ENCODE measurements around the gene CCDC33. TPM values are rescaled to one million over a fixed set of nuclear protein-coding genes. Genes with fewer than 3 reads are reported as not detected.

The CCDC33 gene
- total RNA-seq, 2 donors from 2014 or later: 0.10 to 0.21 TPM

DNA sequence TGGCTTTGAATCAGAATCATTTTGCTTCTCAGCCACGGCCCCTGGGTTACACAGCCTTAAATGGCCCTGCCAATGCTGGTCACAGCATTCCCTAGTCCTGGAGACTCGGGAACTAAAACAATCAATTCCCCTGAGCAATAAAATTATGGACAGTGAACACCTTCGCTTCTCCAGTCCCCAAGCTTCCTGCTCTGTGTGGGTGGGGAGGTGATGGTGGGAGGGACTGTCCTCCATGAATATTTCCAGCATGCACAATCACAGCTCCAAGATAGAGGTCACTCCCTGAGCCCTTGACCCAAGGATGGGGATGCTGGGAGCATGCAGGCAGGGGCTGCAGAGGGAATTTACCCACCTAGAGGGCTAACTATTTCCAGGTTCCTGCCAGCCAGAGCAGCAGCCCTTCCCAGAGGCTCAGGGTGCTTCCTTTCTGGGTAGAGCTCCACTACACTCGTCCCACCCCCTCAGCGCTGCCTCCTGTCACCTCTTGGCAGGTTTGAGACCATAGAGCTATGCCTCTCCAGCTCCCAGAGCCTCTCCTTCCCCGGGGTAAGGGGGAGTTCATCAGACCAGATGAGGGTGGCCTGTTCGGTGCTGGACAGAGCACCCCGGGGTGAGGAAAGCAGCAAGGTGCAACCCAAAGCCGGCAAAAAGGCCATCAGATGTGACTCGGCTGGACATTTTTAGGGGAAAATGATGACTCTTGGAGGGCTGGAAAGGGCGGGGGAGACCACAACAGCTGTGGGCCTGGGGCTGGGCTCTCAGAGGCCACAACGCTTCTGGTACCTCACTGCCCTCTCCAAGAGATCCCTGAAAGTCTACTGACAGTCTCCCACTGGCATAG, 14.5 kb upstream of the CCDC33 start:
- Histone ChIP-seq H3K27me3 (no peaks in the 10 kb centered on the region), H3K27ac (no peak overlapping the region), H3K9ac (ENCODE audit: low read depth in 2 of 2, low read length in 2 of 2) (no peak overlapping the region), H3K4me1 (no peaks in the 10 kb centered on the region), H3K9me3 (no peaks in the 10 kb centered on the region), H3K36me3 (no peaks in the 10 kb centered on the region), H3K4me3 (no peak overlapping the region)
- TF ChIP-seq, protein P1, sequence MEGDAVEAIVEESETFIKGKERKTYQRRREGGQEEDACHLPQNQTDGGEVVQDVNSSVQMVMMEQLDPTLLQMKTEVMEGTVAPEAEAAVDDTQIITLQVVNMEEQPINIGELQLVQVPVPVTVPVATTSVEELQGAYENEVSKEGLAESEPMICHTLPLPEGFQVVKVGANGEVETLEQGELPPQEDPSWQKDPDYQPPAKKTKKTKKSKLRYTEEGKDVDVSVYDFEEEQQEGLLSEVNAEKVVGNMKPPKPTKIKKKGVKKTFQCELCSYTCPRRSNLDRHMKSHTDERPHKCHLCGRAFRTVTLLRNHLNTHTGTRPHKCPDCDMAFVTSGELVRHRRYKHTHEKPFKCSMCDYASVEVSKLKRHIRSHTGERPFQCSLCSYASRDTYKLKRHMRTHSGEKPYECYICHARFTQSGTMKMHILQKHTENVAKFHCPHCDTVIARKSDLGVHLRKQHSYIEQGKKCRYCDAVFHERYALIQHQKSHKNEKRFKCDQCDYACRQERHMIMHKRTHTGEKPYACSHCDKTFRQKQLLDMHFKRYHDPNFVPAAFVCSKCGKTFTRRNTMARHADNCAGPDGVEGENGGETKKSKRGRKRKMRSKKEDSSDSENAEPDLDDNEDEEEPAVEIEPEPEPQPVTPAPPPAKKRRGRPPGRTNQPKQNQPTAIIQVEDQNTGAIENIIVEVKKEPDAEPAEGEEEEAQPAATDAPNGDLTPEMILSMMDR (IDR thresholded peaks at IDR 0.05): no peak
- DNase-seq: no peak
- intact Hi-C loops (cut with DNase I): no loop called here

DNA sequence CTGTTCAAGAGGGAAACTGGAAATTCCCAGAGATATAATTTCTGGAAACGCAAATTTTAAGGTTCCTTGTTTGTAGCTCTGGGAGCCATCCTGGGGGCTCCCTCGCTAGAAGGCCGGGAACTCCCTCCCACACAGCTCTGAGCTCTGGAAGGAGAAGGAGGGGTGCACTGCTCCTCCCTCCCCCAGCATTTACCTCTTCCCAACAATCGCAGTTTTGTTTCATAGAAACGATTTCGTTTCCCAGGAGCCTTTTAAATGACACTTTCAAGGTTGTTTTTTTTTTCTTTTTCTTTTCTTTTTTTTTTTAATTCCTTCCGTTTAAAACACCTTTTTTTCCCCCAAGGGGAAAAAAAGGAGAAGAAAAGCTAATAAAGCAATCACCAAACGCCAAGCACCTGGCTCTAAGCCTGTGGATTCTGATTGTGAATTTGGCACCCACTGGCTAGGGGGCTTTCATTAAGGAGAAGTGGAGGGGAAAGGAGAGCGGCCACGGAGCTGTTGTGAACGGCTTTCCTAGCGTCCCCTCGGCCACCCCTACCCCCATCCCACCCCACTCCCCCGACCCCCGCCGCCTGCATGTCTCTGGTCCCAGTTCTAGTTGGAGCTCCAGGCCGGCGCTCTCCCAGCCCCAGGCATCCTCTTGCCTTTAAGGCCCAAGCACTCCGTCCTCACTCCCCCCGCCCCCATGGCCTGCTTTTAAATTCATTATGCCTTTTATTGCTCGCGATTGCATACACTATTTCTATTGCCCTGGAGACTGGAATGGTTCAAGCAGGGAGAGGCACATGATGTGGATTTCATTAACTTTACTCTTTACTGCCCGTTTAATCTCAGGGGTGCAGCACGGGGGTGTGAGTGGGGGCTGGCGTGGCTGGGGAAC, 13.6 kb upstream of the CCDC33 start:
- Histone ChIP-seq H3K4me3 (no peak overlapping the region), H3K27ac (no peak overlapping the region), H3K36me3 (no peaks in the 10 kb centered on the region), H3K4me1 (no peaks in the 10 kb centered on the region), H3K27me3 (no peaks in the 10 kb centered on the region), H3K9me3 (no peaks in the 10 kb centered on the region), H3K9ac (ENCODE audit: low read depth in 2 of 2, low read length in 2 of 2) (no peak overlapping the region)
- TF ChIP-seq, protein P1 (IDR thresholded peaks at IDR 0.05): no peak
- no peak for DNase-seq
- intact Hi-C loops (cut with DNase I): no loop called here

DNA sequence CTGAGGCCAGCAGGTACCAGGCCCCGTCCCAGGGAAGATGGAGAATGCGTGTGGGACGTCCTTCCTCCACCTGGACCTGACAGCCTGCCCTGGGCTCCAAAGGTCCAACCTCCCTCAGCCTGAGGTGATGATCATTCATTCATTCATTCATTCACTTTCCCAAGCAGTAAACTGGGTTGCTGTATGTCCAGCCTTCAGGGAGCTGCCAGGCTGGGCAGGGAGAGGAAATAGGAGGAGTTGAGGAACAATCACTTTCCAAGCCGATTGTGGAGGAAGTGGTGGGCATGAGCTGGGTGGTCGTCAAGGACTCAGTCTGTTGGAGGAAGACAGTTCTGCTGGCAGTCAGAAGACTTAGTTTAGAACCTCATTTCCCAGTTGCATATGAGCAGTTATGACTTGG, 10.2 kb upstream of the CCDC33 start:
- Histone ChIP-seq H3K27ac (no peak overlapping the region), H3K9ac (ENCODE audit: low read depth in 2 of 2, low read length in 2 of 2) (no peak overlapping the region), H3K9me3 (no peaks in the 10 kb centered on the region), H3K27me3 (no peaks in the 10 kb centered on the region), H3K4me3 (no peak overlapping the region), H3K36me3 (no peaks in the 10 kb centered on the region), H3K4me1 (no peaks in the 10 kb centered on the region)
- TF ChIP-seq, protein P1 (IDR thresholded peaks at IDR 0.05): no peak
- DNase-seq: no peak
- intact Hi-C loops (cut with DNase I): no loop called here

DNA sequence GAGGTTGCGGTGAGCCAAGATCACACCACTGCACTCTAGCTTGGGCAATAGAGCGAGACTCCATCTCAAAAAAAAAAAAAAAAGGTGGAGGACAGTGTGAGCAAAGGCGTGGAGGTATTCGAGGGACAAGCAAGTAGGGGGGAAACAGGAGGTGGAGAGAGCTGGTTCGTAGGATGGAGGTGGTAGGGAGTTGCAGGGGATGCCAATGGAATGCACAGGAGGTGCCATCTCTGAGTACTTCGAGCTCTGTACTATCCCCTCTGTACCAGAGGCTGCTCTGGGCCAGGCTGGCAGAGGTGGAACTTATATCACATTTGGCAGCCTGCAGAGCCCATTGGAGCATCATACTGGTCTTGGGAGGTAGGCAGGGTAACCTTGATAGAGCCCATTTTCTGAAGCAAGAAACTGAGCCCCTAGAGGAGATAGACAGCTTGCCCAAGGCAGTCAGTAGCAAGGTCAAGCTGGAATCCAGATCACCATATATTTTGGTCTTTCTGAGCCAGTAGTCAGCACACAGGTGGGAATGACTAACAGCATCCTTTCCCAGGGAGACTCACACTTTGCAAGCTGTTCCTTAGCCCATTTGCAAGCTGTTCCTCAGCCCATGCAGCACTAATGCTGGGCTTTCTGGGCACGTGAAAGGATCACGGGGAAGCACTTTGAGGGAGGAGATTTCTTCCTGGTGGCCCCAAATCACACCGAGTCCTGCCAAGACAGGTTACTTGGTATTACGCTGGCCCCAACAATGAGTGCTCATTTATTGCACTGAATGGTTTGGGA, 9.2 kb upstream of the CCDC33 start:
- TF ChIP-seq, protein P1 (IDR thresholded peaks at IDR 0.05): no peak
- H3K27me3 ChIP-seq: no peaks in the 10 kb centered on the region
- H3K4me1 ChIP-seq: no peaks in the 10 kb centered on the region
- H3K9me3 ChIP-seq: no peaks in the 10 kb centered on the region
- no peak overlapping the region for H3K27ac ChIP-seq
- no peak overlapping the region for H3K9ac ChIP-seq (ENCODE audit: low read depth in 2 of 2, low read length in 2 of 2)
- H3K4me3 ChIP-seq: no peak overlapping the region
- intact Hi-C loops (cut with DNase I): no loop called here
- no peak for DNase-seq
- H3K36me3 ChIP-seq: no peaks in the 10 kb centered on the region

All from colonic mucosa (tissue), 4 donors.